GM12878 (cell line): Measurements from ENCODE around the gene PSAPL1.

ENCODE experiments used
- CEBPZ ChIP-seq: fragments of 150-350 bp; IDR thresholded peaks from 2 replicates; pipeline ENCODE4 v1.6.1; 2016; ENCODE audit warnings: low read depth, low read length
- CHD4 ChIP-seq: fragments of 200-600 bp; sonication (generic); IDR thresholded peaks from 2 replicates; pipeline ENCODE4 v1.6.1; 2016; ENCODE audit warnings: mild to moderate bottlenecking
- PAX8 ChIP-seq: fragments of 450-650 bp; IDR thresholded peaks from 2 replicates; pipeline ENCODE4 v1.6.1; 2017; ENCODE audit warnings: mild to moderate bottlenecking, moderate library complexity
- RFX5 ChIP-seq: IDR thresholded peaks from 2 replicates; pipeline ENCODE4 v1.6.1; 2011; ENCODE audit warnings: low read depth, low read length, improper control_type of control experiment
- TAF1 ChIP-seq: IDR thresholded peaks from 2 replicates; pipeline ENCODE4 v1.6.1; 2011; ENCODE audit warnings: mild to moderate bottlenecking, low read depth, low read length, borderline replicate concordance
- ZBTB11 ChIP-seq: fragments of 450-650 bp; formaldehyde crosslinking; IDR thresholded peaks from 2 replicates; pipeline ENCODE4 v1.5.0; 2022; ENCODE audit warnings: mild to moderate bottlenecking, missing genetic modification characterization
- TF ChIP-seq, protein P1 (sequence below): IDR thresholded peaks from 2 replicates; pipeline ENCODE4 v1.6.1; 2012; ENCODE audit warnings: low read depth, low read length, improper control_type of control experiment
- TF ChIP-seq, protein P2 (sequence below): IDR thresholded peaks from 2 replicates; pipeline ENCODE4 v1.6.1; 2012; ENCODE audit warnings: mild to moderate bottlenecking, low read depth, low read length

DNA sequence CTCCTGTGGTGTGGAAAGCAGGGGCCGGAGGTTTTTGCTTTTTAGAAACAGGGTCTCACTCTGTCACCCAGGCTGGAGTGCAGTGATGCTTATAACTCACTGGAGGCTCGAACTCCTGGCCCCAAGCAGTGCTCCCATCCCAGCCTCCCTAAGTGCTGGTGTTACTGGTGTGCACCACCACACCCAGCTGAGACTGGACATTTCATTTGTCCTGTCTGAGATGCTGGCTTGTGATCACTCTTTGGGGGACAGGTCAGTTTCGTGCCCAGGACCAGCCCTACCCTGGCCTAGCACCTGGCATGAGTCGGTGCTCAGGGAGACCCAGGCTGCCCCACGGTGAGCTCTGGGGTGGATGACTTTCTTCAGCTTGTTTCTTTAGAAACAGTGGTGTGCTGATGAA, 11.3 kb downstream of the PSAPL1 start:
- TF ChIP-seq PAX8 (no peak), ZBTB11 (CRISPR knock-in tag) (no peak), CEBPZ (no peak), RFX5 (no peak), CHD4 (no peak), TAF1 (no peak)
- TF ChIP-seq, protein P1, sequence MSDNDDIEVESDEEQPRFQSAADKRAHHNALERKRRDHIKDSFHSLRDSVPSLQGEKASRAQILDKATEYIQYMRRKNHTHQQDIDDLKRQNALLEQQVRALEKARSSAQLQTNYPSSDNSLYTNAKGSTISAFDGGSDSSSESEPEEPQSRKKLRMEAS = no peak
- TF ChIP-seq, protein P2, sequence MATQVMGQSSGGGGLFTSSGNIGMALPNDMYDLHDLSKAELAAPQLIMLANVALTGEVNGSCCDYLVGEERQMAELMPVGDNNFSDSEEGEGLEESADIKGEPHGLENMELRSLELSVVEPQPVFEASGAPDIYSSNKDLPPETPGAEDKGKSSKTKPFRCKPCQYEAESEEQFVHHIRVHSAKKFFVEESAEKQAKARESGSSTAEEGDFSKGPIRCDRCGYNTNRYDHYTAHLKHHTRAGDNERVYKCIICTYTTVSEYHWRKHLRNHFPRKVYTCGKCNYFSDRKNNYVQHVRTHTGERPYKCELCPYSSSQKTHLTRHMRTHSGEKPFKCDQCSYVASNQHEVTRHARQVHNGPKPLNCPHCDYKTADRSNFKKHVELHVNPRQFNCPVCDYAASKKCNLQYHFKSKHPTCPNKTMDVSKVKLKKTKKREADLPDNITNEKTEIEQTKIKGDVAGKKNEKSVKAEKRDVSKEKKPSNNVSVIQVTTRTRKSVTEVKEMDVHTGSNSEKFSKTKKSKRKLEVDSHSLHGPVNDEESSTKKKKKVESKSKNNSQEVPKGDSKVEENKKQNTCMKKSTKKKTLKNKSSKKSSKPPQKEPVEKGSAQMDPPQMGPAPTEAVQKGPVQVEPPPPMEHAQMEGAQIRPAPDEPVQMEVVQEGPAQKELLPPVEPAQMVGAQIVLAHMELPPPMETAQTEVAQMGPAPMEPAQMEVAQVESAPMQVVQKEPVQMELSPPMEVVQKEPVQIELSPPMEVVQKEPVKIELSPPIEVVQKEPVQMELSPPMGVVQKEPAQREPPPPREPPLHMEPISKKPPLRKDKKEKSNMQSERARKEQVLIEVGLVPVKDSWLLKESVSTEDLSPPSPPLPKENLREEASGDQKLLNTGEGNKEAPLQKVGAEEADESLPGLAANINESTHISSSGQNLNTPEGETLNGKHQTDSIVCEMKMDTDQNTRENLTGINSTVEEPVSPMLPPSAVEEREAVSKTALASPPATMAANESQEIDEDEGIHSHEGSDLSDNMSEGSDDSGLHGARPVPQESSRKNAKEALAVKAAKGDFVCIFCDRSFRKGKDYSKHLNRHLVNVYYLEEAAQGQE = no peak
